ENCODE measurements around the gene MEX3C.

Gene MEX3C

DNA sequence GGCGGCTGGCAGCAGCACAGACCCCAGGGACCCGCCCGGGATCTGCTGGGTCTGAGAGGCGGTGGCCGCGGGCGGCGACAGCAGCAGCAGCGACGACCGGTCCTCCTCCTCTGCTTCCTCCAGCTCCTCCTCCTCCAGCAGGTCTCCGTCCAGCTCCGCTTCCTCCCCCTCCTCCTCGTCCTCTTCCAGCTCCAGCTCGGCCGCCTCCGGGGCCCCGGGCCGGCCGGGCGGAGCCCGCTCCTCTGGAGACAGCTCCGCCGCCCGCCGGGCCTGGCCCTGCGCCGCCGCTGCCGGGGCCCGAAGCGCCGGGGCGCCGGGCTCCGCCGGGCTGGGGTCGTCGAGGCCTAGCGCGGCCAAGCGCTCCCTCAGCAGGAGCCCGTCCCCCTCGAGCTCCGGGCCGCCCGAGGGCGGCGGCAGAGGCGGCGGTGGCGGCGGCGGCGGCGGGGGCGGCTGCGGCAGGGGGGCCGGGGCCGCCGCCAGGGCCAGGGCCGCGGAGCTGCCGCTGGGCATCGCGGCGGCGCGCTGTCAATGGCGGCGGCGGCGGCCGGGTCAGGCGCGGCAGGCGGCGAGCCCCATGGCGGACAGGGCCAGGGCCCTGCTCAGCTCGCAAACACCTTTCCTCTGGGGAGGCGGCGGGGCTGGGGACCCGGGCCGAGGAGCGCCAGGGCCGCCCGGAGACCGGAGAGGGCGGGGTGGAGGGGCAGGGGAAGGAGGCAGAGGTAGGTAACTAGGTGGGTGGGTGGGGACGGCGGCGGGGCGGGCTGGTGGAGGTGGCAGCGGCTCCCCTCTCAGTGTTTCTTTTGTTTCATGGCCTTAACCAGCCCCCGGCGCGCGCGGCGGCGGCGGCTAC, 445 bp downstream of the MEX3C start:
- TF ChIP-seq, protein P1, sequence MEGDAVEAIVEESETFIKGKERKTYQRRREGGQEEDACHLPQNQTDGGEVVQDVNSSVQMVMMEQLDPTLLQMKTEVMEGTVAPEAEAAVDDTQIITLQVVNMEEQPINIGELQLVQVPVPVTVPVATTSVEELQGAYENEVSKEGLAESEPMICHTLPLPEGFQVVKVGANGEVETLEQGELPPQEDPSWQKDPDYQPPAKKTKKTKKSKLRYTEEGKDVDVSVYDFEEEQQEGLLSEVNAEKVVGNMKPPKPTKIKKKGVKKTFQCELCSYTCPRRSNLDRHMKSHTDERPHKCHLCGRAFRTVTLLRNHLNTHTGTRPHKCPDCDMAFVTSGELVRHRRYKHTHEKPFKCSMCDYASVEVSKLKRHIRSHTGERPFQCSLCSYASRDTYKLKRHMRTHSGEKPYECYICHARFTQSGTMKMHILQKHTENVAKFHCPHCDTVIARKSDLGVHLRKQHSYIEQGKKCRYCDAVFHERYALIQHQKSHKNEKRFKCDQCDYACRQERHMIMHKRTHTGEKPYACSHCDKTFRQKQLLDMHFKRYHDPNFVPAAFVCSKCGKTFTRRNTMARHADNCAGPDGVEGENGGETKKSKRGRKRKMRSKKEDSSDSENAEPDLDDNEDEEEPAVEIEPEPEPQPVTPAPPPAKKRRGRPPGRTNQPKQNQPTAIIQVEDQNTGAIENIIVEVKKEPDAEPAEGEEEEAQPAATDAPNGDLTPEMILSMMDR (IDR thresholded peaks at IDR 0.05; ENCODE audit: unreplicated experiment in 3 of 3), result no peak
- peak overlapping the region; percentile 88 to 94 (median 93) for H3K4me3 Mint-ChIP-seq
- peak overlapping the region; percentile 97 to 99 (median 99) for H3K27ac Mint-ChIP-seq
- H3K4me1 Mint-ChIP-seq, result peaks cover 26% of the 10 kb centered on the region
- H3K9me3 Mint-ChIP-seq, result no peaks in the 10 kb centered on the region
- H3K27me3 Mint-ChIP-seq (ENCODE audit: low read depth), result no peaks in the 10 kb centered on the region
- H3K36me3 Mint-ChIP-seq (ENCODE audit: low read depth), result peaks cover 5% of the 10 kb centered on the region

DNA sequence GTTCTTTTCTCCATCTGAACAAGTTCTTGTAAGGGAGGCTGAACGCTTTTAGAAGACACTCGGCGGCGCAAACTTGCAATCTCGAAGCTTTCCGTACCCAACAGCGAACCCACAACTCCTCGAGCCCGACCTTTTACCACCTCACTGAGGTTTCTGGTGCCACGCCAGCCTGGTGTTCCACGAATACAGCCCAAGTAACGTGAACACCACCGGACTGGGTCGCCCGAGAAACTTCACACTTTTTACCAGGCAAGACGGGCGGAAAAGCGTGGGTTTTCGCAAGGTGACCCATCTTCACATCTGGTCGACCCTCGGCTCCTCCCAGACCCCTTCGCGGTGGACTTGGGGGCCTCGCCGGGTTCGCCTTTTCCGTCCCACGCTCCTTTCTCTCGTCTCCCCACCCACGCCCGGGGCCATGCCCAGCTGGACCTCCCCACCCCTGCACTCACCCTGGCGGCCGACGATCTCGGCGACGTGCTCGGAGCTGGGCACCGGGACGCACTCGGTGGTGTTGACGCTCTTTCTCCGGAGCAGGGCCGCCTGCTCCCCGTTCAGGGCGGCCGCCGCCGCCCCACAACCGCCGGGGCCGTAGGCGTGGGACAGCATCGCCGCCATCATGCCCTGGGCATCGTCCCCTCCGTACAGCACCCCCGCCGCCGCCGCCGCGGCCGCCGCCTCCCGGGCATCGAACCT, 1.2 kb downstream of the MEX3C start:
- H3K36me3 Mint-ChIP-seq (ENCODE audit: low read depth), result peaks cover 9% of the 10 kb centered on the region
- TF ChIP-seq, protein P1 (IDR thresholded peaks at IDR 0.05; ENCODE audit: unreplicated experiment in 3 of 3), result no peak
- peak overlapping the region; percentile 78 to 94 (median 89) for H3K4me3 Mint-ChIP-seq
- H3K27ac Mint-ChIP-seq, result peak overlapping the region; percentile 98 to 99 (median 98)
- H3K9me3 Mint-ChIP-seq, result no peaks in the 10 kb centered on the region
- no peaks in the 10 kb centered on the region for H3K27me3 Mint-ChIP-seq (ENCODE audit: low read depth)
- peaks cover 33% of the 10 kb centered on the region for H3K4me1 Mint-ChIP-seq

DNA sequence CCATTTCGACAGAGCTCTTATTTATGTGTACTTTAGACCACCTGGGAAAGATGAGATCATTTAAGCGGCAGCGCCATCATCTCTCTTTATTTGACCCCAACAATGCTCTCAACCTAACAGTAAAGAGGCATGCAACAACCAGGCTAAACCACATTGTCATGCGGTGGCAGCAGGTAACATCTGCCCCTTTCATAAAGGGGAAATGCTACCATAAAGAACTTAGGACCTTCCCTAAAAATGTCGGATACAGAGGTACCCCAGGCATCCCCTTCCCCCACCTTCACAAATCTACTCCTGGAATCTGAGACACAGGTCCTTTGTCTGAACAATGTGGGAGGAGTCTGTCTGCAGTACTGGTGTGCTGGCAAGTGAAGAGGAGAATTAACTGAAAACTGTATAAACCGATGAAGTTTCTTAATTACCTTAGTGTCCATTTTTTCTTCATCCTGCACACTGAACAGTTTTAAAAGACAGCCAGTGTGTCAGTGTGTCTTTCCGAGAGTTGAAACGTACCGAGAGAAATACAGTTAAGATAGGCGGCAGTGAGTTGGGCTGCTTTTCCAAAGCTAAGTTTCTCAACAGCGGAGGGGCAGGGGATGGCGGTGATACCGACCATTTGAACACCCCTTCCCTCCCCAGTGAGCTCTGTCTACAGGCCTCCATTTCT, 1.9 kb downstream of the MEX3C start:
- H3K4me3 Mint-ChIP-seq, result peak overlapping the region; percentile 78 to 94 (median 89)
- peaks cover 16% of the 10 kb centered on the region for H3K36me3 Mint-ChIP-seq (ENCODE audit: low read depth)
- H3K27me3 Mint-ChIP-seq (ENCODE audit: low read depth), result no peaks in the 10 kb centered on the region
- no peaks in the 10 kb centered on the region for H3K9me3 Mint-ChIP-seq
- peak overlapping the region; percentile 98 to 99 (median 98) for H3K27ac Mint-ChIP-seq
- TF ChIP-seq, protein P1 (IDR thresholded peaks at IDR 0.05; ENCODE audit: unreplicated experiment in 3 of 3), result no peak
- peaks cover 40% of the 10 kb centered on the region for H3K4me1 Mint-ChIP-seq

DNA sequence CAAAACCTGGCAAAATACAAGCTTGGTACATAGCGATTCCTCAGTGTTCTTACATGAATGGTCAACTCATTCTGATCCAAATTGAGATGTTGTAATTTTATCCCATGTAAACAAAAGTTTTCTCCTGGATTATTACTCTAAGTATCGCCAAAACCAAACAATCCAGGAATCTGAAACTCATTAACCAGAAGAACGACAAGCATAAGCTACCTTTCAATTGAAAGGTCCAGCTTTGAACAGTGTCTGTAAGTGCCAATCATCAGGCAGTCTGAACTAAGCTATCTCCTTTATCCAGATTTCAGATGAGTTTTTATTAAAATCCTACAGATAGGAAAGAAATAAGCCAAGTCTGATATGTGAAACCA, 2.4 kb downstream of the MEX3C start:
- Mint-ChIP-seq H3K36me3 (ENCODE audit: low read depth) (peaks cover 21% of the 10 kb centered on the region), H3K27ac (peak overlapping the region; percentile 98 to 99 (median 98)), H3K4me1 (peaks cover 45% of the 10 kb centered on the region), H3K4me3 (peak overlapping the region; percentile 78 to 94 (median 89)), H3K9me3 (no peaks in the 10 kb centered on the region), H3K27me3 (ENCODE audit: low read depth) (no peaks in the 10 kb centered on the region)
- TF ChIP-seq, protein P1 (IDR thresholded peaks at IDR 0.05; ENCODE audit: unreplicated experiment in 3 of 3), result no peak

DNA sequence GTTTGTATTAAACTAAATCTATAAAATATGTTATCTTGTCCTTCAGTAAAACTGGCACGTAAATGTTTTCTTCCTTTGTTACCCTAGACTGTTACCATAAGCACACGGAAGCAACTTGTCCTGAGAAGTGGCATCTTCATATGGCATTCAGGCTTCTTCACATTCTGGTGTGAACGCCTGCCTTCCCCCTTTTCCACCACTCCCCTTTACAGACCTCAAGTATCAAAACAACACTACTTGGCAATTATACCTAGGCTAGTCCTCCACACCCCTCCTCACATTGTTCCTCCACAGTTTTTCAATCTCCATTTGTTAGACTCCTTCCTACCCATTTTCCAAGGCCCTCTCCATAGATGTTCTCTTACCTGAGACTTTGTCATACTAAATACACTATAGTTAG, 2.9 kb downstream of the MEX3C start:
- TF ChIP-seq, protein P1 (IDR thresholded peaks at IDR 0.05; ENCODE audit: unreplicated experiment in 3 of 3), result no peak
- Mint-ChIP-seq H3K36me3 (ENCODE audit: low read depth) (peaks cover 23% of the 10 kb centered on the region), H3K27me3 (ENCODE audit: low read depth) (no peaks in the 10 kb centered on the region), H3K4me1 (peaks cover 48% of the 10 kb centered on the region), H3K4me3 (peak overlapping the region; percentile 78 to 94 (median 89)), H3K27ac (peak overlapping the region; percentile 98 to 99 (median 98)), H3K9me3 (no peaks in the 10 kb centered on the region)
